Pancreas (tissue), 10 donors: ENCODE data around the gene IFRD2. TPM values are rescaled to one million over a fixed set of nuclear protein-coding genes. Genes with fewer than 3 reads are reported as not detected.

Experiments
- ATAC-seq, 4 donors: fragments of 200-7000 bp; cut with Tn5 transposase; one replicate each; pipeline versions ENCODE4 v1.8.0 to v1.9.1; 2020; ENCODE audit warnings: mild to moderate bottlenecking in 4 of 4, moderate library complexity in 4 of 4
- DNase-seq, 6 donors: peaks; one replicate each; pipeline ENCODE4 v3.0.0-alpha.2; 2020
- FAIRE-seq: peaks from 2 replicates; lab custom pipeline; 2012; peaks lifted over from hg19 to GRCh38; lab: Jason Lieb, UNC
- H3K27ac ChIP-seq, 4 donors: fragments of 200-600 bp; sonication (generic); 1 replicate in 3 of 4; 2 replicates in 1 of 4; pipeline versions ENCODE4 v1.5.0 to v1.8.0; 2020
- H3K27me3 ChIP-seq, 4 donors: fragments of 200-600 bp; one replicate each; pipeline ENCODE4 v1.8.0; 2021
- H3K36me3 ChIP-seq, 3 donors: fragments of 200-600 bp; sonication (generic) in 1 of 3; one replicate each; pipeline versions ENCODE4 v1.5.0 to v1.8.0; 2020 to 2021
- H3K4me1 ChIP-seq, 3 donors: fragments of 200-600 bp; one replicate each; pipeline ENCODE4 v1.8.0; 2021
- H3K4me3 ChIP-seq, 4 donors: fragments of 200-600 bp; sonication (generic) in 2 of 4; one replicate each; pipeline versions ENCODE4 v1.5.0 to v1.8.0; 2020 to 2021
- H3K9me3 ChIP-seq, 4 donors: fragments of 200-600 bp; one replicate each; pipeline ENCODE4 v1.8.0; 2021
- CTCF ChIP-seq, 4 donors: fragments of 200-600 bp; sonication (generic) in 3 of 4; IDR thresholded peaks; one replicate each; pipeline versions ENCODE4 v1.5.0 to v1.8.0; 2021; ENCODE audit warnings: antibody characterized with exemption in 4 of 4
- WGBS, 2 donors: extraction: QIAGEN DNeasy Blood & Tissue Kit; methylation state at CpG; one replicate each; pipeline ENCODE4 v1.1.7; 2013; 5-methylcytosine and 5-hydroxymethylcytosine counted together
- intact Hi-C, 3 donors: fragments of 100-400 bp; cut with DNase I; formaldehyde crosslinking; loops; one replicate each; pipeline versions ENCODE4 v1.11.1 to v1.14.2; 2022
- polyA plus RNA-seq, 2 donors: library from polyadenylated mRNA; stranded (reverse); fragments of 200-250 nt; gene quantifications; one replicate each; pipeline ENCODE4 v1.2.3, GENCODE V29; 2013
- total RNA-seq, 6 donors: library from RNA; stranded (reverse); fragmentation: NEBNext Ultra II Directional in 4 of 6; extraction: Animal tissue kit (Norgen Biotek cat#: 25700) in 4 of 6; gene quantifications; one replicate each; pipeline versions ENCODE4 v1.2.1 to v1.2.4, GENCODE V29; 2021 to 2023
- donor health status: healthy with polysubstance abuse.
- donor health status: DM: no; HTN: no; CAD: no; lungs with moderate emphysema.
- donor health status: DM: no; HTN: no; CAD: no.
- donor health status: control.
- donor health status: control.
- donor health status: Bipolar disorder and iron deficiency.
- donor health status: DM: yes; HTN: yes; CAD: no.
- donor health status: DM: no; HTN: no; CAD: no.
- donor health status: DM: no; HTN: no; CAD: no.
- donor health status: DM: yes; HTN: yes; CAD: no.

IFRD2 gene
- total and polyA plus RNA-seq, 8 donors = 47.1 to 117 (median 59.5) TPM

- Histone ChIP-seq H3K27me3 (no peaks in the 10 kb centered on the region), H3K4me3 (peak overlapping the region in 1 of 4 donors; percentile 72), H3K4me1 (peaks cover 4 to 26% (median 17%) of the 10 kb centered on the region in 3 donors), H3K36me3 (no peaks in the 10 kb centered on the region), H3K27ac (peak overlapping the region in 3 of 4 donors; percentile 90 to 97 (median 95)), H3K9me3 (no peaks in the 10 kb centered on the region)
- no peak for ATAC-seq
- 87 to 92% methylated on average over 13 to 14 of the region's 14 CpGs for WGBS, 2 donors
- intact Hi-C loops = loop anchor here in 1 of 3 donors (10.0 kb wide), 1 partner anchor 215 kb away; no protein-coding TSS in a partner anchor
- TF ChIP-seq CTCF (IDR thresholded peaks at IDR 0.05) = no peak
- no peak for FAIRE-seq
- DNase-seq = peak in 1 of 6 donors; percentile 49
These were observed 47.4 kb upstream of the IFRD2 start for GRCh38 chr3:50339485-50340146.

GRCh38 chr3:50338965-50339364 is 46.7 kb upstream of the IFRD2 start:
- FAIRE-seq = no peak
- intact Hi-C loops = no loop called here
- no peaks in the 10 kb centered on the region for H3K27me3 ChIP-seq
- WGBS, 2 donors = 78 to 83% methylated on average over 5 of the region's 5 CpGs
- no peak for TF ChIP-seq CTCF (IDR thresholded peaks at IDR 0.05)
- no peaks in the 10 kb centered on the region for H3K9me3 ChIP-seq
- peak overlapping the region in 1 of 4 donors; percentile 72 for H3K4me3 ChIP-seq
- DNase-seq = no peak
- ATAC-seq = no peak
- H3K4me1 ChIP-seq = peaks cover 10 to 32% (median 24%) of the 10 kb centered on the region in 3 donors
- peak overlapping the region in 3 of 4 donors; percentile 90 to 97 (median 95) for H3K27ac ChIP-seq
- no peaks in the 10 kb centered on the region for H3K36me3 ChIP-seq

GRCh38 chr3:50337175-50337861 is 45.1 kb upstream of the IFRD2 start:
- H3K27me3 ChIP-seq = no peaks in the 10 kb centered on the region
- H3K4me1 ChIP-seq = peaks cover 10 to 42% (median 28%) of the 10 kb centered on the region in 3 donors
- H3K27ac ChIP-seq = peak overlapping the region; percentile 90 to 97 (median 96)
- WGBS, 2 donors = 1% methylated on average over 71 to 79 of the region's 79 CpGs
- no peaks in the 10 kb centered on the region for H3K9me3 ChIP-seq
- intact Hi-C loops = no loop called here
- FAIRE-seq (peak; percentile 39), DNase-seq (peak; percentile 97 to 100 (median 100)), ATAC-seq (peak; percentile 87 to 92 (median 89))
- H3K4me3 ChIP-seq = peak overlapping the region; percentile 39 to 98 (median 84)
- TF ChIP-seq CTCF (IDR thresholded peaks at IDR 0.05) = no peak
- peaks cover 0 to 2% (median 0%) of the 10 kb centered on the region in 3 donors for H3K36me3 ChIP-seq

GRCh38 chr3:50336452-50337174 is 44.4 kb upstream of the IFRD2 start:
- Histone ChIP-seq H3K4me1 (peaks cover 10 to 42% (median 28%) of the 10 kb centered on the region in 3 donors), H3K36me3 (peaks cover 0 to 9% (median 1%) of the 10 kb centered on the region in 3 donors), H3K27ac (peak overlapping the region; percentile 90 to 97 (median 96)), H3K27me3 (no peaks in the 10 kb centered on the region), H3K4me3 (peak overlapping the region; percentile 39 to 98 (median 84)), H3K9me3 (no peaks in the 10 kb centered on the region)
- 1% methylated on average over 31 of the region's 31 CpGs for WGBS, 2 donors
- DNase-seq (peak in 1 of 6 donors; percentile 85), ATAC-seq (peak; percentile 2 to 43 (median 6)), FAIRE-seq (no peak)
- no peak for TF ChIP-seq CTCF (IDR thresholded peaks at IDR 0.05)
- intact Hi-C loops = no loop called here
